IgD-negative memory B cell (primary cell): ENCODE results near the gene KIAA2012. TPM values are rescaled to one million over a fixed set of nuclear protein-coding genes. Genes with fewer than 3 reads are reported as not detected.

Source experiments
- H3K27ac Mint-ChIP-seq, 3 donors: one replicate each; pipeline ENCODE4 v1.8.0; 2020 to 2022; ENCODE audit warnings: mild to moderate bottlenecking in 3 of 3, mixed read lengths in 3 of 3, moderate library complexity in 1 of 3
- H3K27me3 Mint-ChIP-seq: one replicate; pipeline ENCODE4 v1.8.0; 2021; ENCODE audit warnings: mixed read lengths
- H3K36me3 Mint-ChIP-seq: one replicate; pipeline ENCODE4 v1.8.0; 2020; ENCODE audit warnings: mild to moderate bottlenecking, mixed read lengths
- H3K4me1 Mint-ChIP-seq, 3 donors: one replicate each; pipeline ENCODE4 v1.8.0; 2020 to 2022; ENCODE audit warnings: mixed read lengths in 3 of 3, mild to moderate bottlenecking in 1 of 3
- H3K4me3 Mint-ChIP-seq, 4 donors: one replicate each; pipeline ENCODE4 v1.8.0; 2020 to 2022; ENCODE audit warnings: mild to moderate bottlenecking in 4 of 4, mixed read lengths in 4 of 4, moderate library complexity in 3 of 4
- H3K9me3 Mint-ChIP-seq, 3 donors: one replicate each; pipeline ENCODE4 v1.8.0; 2020 to 2021; ENCODE audit warnings: mixed read lengths in 3 of 3, mild to moderate bottlenecking in 1 of 3
- polyA plus RNA-seq: library from polyadenylated mRNA; unstranded; fragments of 300-500 nt; fragmentation: Illumina TruSeq; gene quantifications from one replicate; pipeline ENCODE4 v1.2.3, GENCODE V29; 2021

The KIAA2012 gene
- polyA plus RNA-seq, 1 donor from 2014 or later: not detected

GRCh38 chr2:202110491-202110890 lies 37.4 kb downstream of the KIAA2012 start:
- Mint-ChIP-seq H3K4me3 (no peak overlapping the region), H3K4me1 (no peaks in the 10 kb centered on the region), H3K36me3 (no peaks in the 10 kb centered on the region), H3K27ac (no peak overlapping the region), H3K27me3 (peaks cover 7% of the 10 kb centered on the region), H3K9me3 (no peaks in the 10 kb centered on the region)

DNA sequence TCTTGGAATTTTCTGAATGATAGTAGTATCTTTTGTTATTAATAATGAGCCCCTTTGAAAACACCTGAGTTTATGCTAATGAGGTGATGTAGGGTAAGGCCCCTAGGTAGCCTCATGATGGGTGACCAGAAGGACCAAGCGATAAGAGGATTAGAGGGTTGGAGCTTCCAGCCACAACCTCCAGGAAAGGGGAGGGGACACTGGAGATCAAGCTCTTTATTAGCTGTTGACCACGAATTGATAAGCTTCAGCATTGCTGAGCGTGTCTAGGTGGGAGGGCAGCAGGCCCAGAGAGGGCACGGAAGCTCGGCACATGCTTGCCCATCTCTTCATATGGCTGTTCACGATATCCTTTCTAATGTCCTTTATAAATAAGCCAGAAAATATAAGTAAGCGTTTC lies 39.0 kb downstream of the KIAA2012 start:
- Mint-ChIP-seq H3K4me1 (no peaks in the 10 kb centered on the region), H3K9me3 (no peaks in the 10 kb centered on the region), H3K27ac (no peak overlapping the region), H3K36me3 (no peaks in the 10 kb centered on the region), H3K27me3 (peaks cover 7% of the 10 kb centered on the region), H3K4me3 (no peak overlapping the region)

- Mint-ChIP-seq H3K27me3 (peaks cover 7% of the 10 kb centered on the region), H3K4me3 (no peak overlapping the region), H3K27ac (no peak overlapping the region), H3K9me3 (peaks cover 0 to 3% (median 0%) of the 10 kb centered on the region in 3 donors), H3K36me3 (no peaks in the 10 kb centered on the region), H3K4me1 (no peaks in the 10 kb centered on the region)
Measured at GRCh38 chr2:202113571-202114142, 40.6 kb downstream of the KIAA2012 start.

GRCh38 chr2:202114291-202114690 lies 41.2 kb downstream of the KIAA2012 start:
- H3K4me3 Mint-ChIP-seq: no peak overlapping the region
- H3K27ac Mint-ChIP-seq: no peak overlapping the region
- H3K27me3 Mint-ChIP-seq: peaks cover 7% of the 10 kb centered on the region
- H3K9me3 Mint-ChIP-seq: peaks cover 0 to 3% (median 0%) of the 10 kb centered on the region in 3 donors
- no peaks in the 10 kb centered on the region for H3K4me1 Mint-ChIP-seq
- no peaks in the 10 kb centered on the region for H3K36me3 Mint-ChIP-seq

- Mint-ChIP-seq H3K27me3 (peaks cover 4% of the 10 kb centered on the region), H3K4me3 (no peak overlapping the region), H3K4me1 (no peaks in the 10 kb centered on the region), H3K27ac (no peak overlapping the region), H3K9me3 (peaks cover 0 to 3% (median 0%) of the 10 kb centered on the region in 3 donors), H3K36me3 (no peaks in the 10 kb centered on the region)
Measured at GRCh38 chr2:202114795-202115194, 41.7 kb downstream of the KIAA2012 start.

GRCh38 chr2:202115479-202115971 lies 42.5 kb downstream of the KIAA2012 start:
- peaks cover 4% of the 10 kb centered on the region for H3K27me3 Mint-ChIP-seq
- H3K9me3 Mint-ChIP-seq: peaks cover 0 to 5% (median 0%) of the 10 kb centered on the region in 3 donors
- no peak overlapping the region for H3K4me3 Mint-ChIP-seq
- H3K36me3 Mint-ChIP-seq: no peaks in the 10 kb centered on the region
- H3K27ac Mint-ChIP-seq: no peak overlapping the region
- no peaks in the 10 kb centered on the region for H3K4me1 Mint-ChIP-seq

DNA sequence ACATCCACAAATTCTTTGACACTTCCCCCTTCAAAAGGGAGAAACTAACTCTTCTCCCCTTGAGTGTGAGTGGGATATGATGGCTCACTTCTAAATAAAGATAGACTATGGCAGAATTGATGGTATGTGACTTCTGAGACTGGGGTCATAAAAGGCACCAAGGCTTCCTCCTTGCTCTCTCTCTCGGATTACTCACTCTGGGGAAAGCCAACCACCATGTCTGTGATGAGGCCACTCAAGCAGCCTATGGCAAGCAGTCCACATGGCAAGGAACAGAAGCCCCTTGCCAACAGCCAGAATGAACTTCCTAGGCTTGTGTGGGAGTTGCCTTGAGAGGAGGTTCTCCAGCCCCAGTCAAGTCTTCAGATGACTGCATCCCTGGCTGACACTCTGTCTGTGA lies 43.6 kb downstream of the KIAA2012 start:
- H3K9me3 Mint-ChIP-seq: peaks cover 0 to 10% (median 3%) of the 10 kb centered on the region in 3 donors
- peaks cover 7% of the 10 kb centered on the region for H3K27me3 Mint-ChIP-seq
- H3K4me3 Mint-ChIP-seq: no peak overlapping the region
- H3K4me1 Mint-ChIP-seq: peaks cover 0 to 2% (median 1%) of the 10 kb centered on the region in 3 donors
- no peaks in the 10 kb centered on the region for H3K36me3 Mint-ChIP-seq
- no peak overlapping the region for H3K27ac Mint-ChIP-seq

GRCh38 chr2:202118168-202118567 lies 45.1 kb downstream of the KIAA2012 start:
- Mint-ChIP-seq H3K27ac (no peak overlapping the region), H3K36me3 (peaks cover 2% of the 10 kb centered on the region), H3K9me3 (peaks cover 0 to 10% (median 3%) of the 10 kb centered on the region in 3 donors)

GRCh38 chr2:202120828-202121227 lies 47.8 kb downstream of the KIAA2012 start:
- Mint-ChIP-seq H3K4me1 (peaks cover 0 to 5% (median 5%) of the 10 kb centered on the region in 3 donors), H3K36me3 (peaks cover 2% of the 10 kb centered on the region), H3K27ac (no peak overlapping the region), H3K9me3 (peaks cover 0 to 10% (median 3%) of the 10 kb centered on the region in 3 donors), H3K4me3 (no peak overlapping the region), H3K27me3 (peaks cover 12% of the 10 kb centered on the region)

More at GRCh38 chr2:202118168-202118567, 45.1 kb downstream of the KIAA2012 start:
- Mint-ChIP-seq H3K27me3 (peaks cover 9% of the 10 kb centered on the region), H3K4me1 (peaks cover 0 to 5% (median 5%) of the 10 kb centered on the region in 3 donors), H3K4me3 (no peak overlapping the region)

DNA sequence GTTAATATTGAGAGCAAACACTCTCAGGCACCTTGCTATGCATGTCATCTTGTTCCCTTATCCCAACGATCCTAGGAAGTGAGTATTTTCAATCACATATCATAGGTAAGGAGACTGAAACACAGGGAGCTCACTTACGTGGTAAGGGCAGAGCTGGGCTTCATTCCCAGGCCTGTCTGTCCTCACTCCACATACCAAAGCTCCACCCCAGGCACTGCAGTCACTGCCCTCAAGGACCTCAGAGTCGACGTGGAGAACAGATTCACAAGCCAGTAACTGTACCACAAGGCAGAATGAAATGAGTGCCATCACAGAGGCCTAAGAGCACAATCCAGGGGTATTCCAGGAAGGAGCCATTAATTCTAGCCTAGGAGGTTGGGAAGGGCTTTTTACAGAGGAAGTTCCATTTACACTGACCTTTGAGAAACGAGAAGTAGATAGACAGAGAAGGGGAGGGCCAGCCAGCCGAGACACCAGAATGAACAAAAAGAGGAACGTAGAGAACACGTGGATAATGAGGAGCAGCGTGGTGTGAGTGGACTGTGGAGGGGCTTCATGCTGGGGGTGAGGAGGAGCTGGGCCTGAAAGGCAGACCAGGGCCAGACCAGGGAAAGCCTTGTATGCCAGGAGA lies 48.6 kb downstream of the KIAA2012 start:
- Mint-ChIP-seq H3K9me3 (peaks cover 0 to 10% (median 3%) of the 10 kb centered on the region in 3 donors), H3K27ac (peak overlapping the region in 1 of 3 donors; percentile 13), H3K4me1 (peaks cover 0 to 5% (median 5%) of the 10 kb centered on the region in 3 donors), H3K4me3 (no peak overlapping the region), H3K36me3 (peaks cover 2% of the 10 kb centered on the region), H3K27me3 (peaks cover 12% of the 10 kb centered on the region)

GRCh38 chr2:202122163-202122540 lies 49.1 kb downstream of the KIAA2012 start:
- H3K27ac Mint-ChIP-seq: no peak overlapping the region
- H3K4me3 Mint-ChIP-seq: no peak overlapping the region

GRCh38 chr2:202122980-202123720 lies 50.1 kb downstream of the KIAA2012 start:
- Mint-ChIP-seq H3K9me3 (peaks cover 0 to 10% (median 3%) of the 10 kb centered on the region in 3 donors), H3K4me3 (no peak overlapping the region), H3K27ac (no peak overlapping the region), H3K27me3 (peaks cover 14% of the 10 kb centered on the region), H3K36me3 (peaks cover 2% of the 10 kb centered on the region), H3K4me1 (peaks cover 0 to 5% (median 5%) of the 10 kb centered on the region in 3 donors)

More at GRCh38 chr2:202122163-202122540, 49.1 kb downstream of the KIAA2012 start:
- Mint-ChIP-seq H3K9me3 (peaks cover 0 to 10% (median 3%) of the 10 kb centered on the region in 3 donors), H3K36me3 (peaks cover 2% of the 10 kb centered on the region), H3K27me3 (peaks cover 12% of the 10 kb centered on the region), H3K4me1 (peaks cover 0 to 5% (median 5%) of the 10 kb centered on the region in 3 donors)

DNA sequence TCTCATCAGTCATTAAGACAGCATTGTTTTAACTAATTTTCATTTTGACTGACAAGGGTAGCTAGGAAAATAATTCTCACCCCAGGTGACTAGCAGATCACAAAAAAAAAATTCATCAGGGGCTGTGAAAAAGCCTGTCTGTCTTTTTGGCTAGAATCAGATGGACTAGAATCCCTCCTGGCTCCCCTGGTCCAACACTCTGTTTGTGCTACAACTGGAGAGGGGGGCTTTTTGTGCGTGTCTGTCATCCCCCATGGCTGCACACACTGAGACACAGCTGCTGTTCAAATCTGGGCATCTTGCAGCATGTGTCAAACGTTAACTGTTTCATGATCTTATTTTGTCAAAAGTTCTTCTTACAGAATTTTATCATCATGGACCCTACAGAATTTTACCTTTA lies 51.2 kb downstream of the KIAA2012 start:
- H3K9me3 Mint-ChIP-seq: peaks cover 0 to 8% (median 3%) of the 10 kb centered on the region in 3 donors
- peaks cover 0 to 5% (median 5%) of the 10 kb centered on the region in 3 donors for H3K4me1 Mint-ChIP-seq
- no peak overlapping the region for H3K4me3 Mint-ChIP-seq
- H3K27ac Mint-ChIP-seq: no peak overlapping the region
- H3K27me3 Mint-ChIP-seq: peaks cover 12% of the 10 kb centered on the region
- peaks cover 2% of the 10 kb centered on the region for H3K36me3 Mint-ChIP-seq

DNA sequence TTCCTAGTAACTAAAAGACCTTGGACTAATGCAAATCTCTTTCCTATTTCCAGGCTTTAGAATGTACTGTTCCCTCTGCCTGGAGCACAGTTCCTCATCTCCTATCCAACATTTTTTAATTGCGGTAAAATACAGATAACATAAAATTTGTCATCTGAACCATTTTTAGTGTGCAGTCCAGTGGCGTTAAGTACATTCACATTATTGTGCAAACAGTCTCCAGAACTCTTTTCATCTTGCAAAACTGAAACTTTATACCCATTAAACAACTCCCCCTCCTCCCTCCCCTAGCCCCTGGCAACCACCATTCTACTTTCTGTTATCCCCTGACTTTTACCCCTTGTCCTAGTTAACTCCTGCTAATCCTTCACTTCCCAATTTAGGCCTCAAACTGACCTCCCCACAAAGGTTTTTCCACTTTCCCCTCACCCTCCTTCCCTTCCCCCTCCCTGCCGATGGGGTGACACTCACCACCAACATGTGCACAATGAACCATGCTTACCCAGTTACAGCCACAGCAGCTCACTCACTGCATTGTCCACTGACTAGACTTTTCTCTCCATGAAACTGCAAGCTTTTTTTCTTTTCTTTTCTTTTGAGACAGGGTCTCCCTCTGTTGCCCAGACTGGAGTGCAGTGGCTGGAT lies 54.8 kb downstream of the KIAA2012 start:
- Mint-ChIP-seq H3K9me3 (no peaks in the 10 kb centered on the region), H3K36me3 (no peaks in the 10 kb centered on the region), H3K4me3 (no peak overlapping the region), H3K27ac (no peak overlapping the region), H3K27me3 (peaks cover 7% of the 10 kb centered on the region), H3K4me1 (no peaks in the 10 kb centered on the region)

DNA sequence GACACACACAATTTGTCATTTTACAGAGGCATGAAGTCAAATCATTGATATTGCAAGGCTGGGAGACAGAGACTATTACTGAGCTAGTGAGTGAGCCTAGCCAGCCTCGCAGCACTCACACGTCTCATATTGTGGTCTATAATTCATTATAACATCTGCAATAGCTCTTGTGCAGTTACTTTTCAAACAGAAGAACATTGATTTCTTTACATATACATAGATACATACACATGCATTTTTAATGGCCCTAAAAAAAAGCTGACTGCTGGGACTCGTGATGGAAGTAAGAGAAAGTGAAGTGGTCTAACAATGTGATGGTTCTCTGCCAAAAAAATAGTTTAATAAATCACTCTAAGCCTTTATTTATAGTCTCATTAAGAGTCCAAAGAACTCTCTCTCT lies 56.8 kb downstream of the KIAA2012 start:
- Mint-ChIP-seq H3K9me3 (no peaks in the 10 kb centered on the region), H3K27me3 (peaks cover 7% of the 10 kb centered on the region), H3K4me1 (no peaks in the 10 kb centered on the region), H3K4me3 (no peak overlapping the region), H3K27ac (no peak overlapping the region), H3K36me3 (peaks cover 3% of the 10 kb centered on the region)
